H9 (cell line): Measurements from ENCODE around the gene FOXQ1. TPM values are rescaled to one million over a fixed set of nuclear protein-coding genes. Genes with fewer than 3 reads are reported as not detected.

ENCODE experiments used
- DNase-seq: peaks from one replicate; pipeline ENCODE4 v3.0.0-alpha.2; 2017
- H2AFZ ChIP-seq: one replicate; pipeline ENCODE4 v1.6.1; 2013; ENCODE audit warnings: mild to moderate bottlenecking, low read length, control low read depth, moderate library complexity
- H2AK5ac ChIP-seq: 2 replicates; pipeline ENCODE4 v1.6.1; 2013; ENCODE audit warnings: low read length, control low read depth, mixed read lengths; ENCODE audit not compliant: insufficient read length
- H2BK120ac ChIP-seq: one replicate; pipeline ENCODE4 v1.6.1; 2013; ENCODE audit warnings: low read depth, mild to moderate bottlenecking, low read length, control low read depth, inconsistent platforms; ENCODE audit not compliant: poor library complexity, severe bottlenecking
- H2BK12ac ChIP-seq: 2 replicates; pipeline ENCODE4 v1.6.1; 2013; ENCODE audit warnings: low read length, control low read depth, mixed read lengths, low read depth; ENCODE audit not compliant: insufficient read length
- H2BK15ac ChIP-seq: 2 replicates; pipeline ENCODE4 v1.6.1; 2013; ENCODE audit warnings: low read depth, low read length, control low read depth
- H2BK20ac ChIP-seq: one replicate; pipeline ENCODE4 v1.6.1; 2013; ENCODE audit warnings: low read depth, mild to moderate bottlenecking, low read length, control low read depth, inconsistent platforms; ENCODE audit not compliant: poor library complexity, severe bottlenecking
- H2BK5ac ChIP-seq: 2 replicates; pipeline ENCODE4 v1.6.1; 2013; ENCODE audit warnings: low read length, control low read depth, mixed read lengths; ENCODE audit not compliant: insufficient read length
- H3K14ac ChIP-seq: 2 replicates; pipeline ENCODE4 v1.6.1; 2013; ENCODE audit warnings: low read length, control low read depth; ENCODE audit not compliant: insufficient read depth
- H3K18ac ChIP-seq: 2 replicates; pipeline ENCODE4 v1.6.1; 2013; ENCODE audit warnings: low read depth, mild to moderate bottlenecking, mixed read lengths, low read length, control low read depth; ENCODE audit not compliant: insufficient read length
- H3K23ac ChIP-seq: 2 replicates; pipeline ENCODE4 v1.6.1; 2013; ENCODE audit warnings: low read length, control low read depth, mixed read lengths, low read depth; ENCODE audit not compliant: insufficient read length
- H3K23me2 ChIP-seq: 2 replicates; pipeline ENCODE4 v1.6.1; 2013; ENCODE audit warnings: low read depth, mild to moderate bottlenecking, mixed read lengths, low read length, control low read depth; ENCODE audit not compliant: insufficient read length, poor library complexity, severe bottlenecking
- H3K27ac ChIP-seq: 2 replicates; pipeline ENCODE4 v1.5.1; 2013; ENCODE audit warnings: low read length, control low read depth, mixed read lengths, low read depth; ENCODE audit not compliant: insufficient read length
- H3K27me3 ChIP-seq: 2 replicates; pipeline ENCODE4 v1.6.1; 2013; ENCODE audit warnings: low read length, control low read depth, inconsistent platforms; ENCODE audit not compliant: insufficient read depth
- H3K4ac ChIP-seq: 2 replicates; pipeline ENCODE4 v1.6.1; 2013; ENCODE audit warnings: low read depth, mild to moderate bottlenecking, control low read depth, inconsistent platforms, low read length, moderate library complexity
- H3K4me1 ChIP-seq: 2 replicates; pipeline ENCODE4 v1.6.1; 2013; ENCODE audit warnings: low read length, control low read depth, inconsistent platforms; ENCODE audit not compliant: insufficient read depth
- H3K4me2 ChIP-seq: 2 replicates; pipeline ENCODE4 v1.6.1; 2013; ENCODE audit warnings: low read length, control low read depth, mixed read lengths; ENCODE audit not compliant: insufficient read length, insufficient read depth
- H3K56ac ChIP-seq: 2 replicates; pipeline ENCODE4 v1.6.1; 2013; ENCODE audit warnings: low read depth, mild to moderate bottlenecking, mixed read lengths, low read length, control low read depth; ENCODE audit not compliant: insufficient read length
- H3K79me1 ChIP-seq: 2 replicates; pipeline ENCODE4 v1.6.1; 2013; ENCODE audit warnings: low read depth, mild to moderate bottlenecking, moderate library complexity, low read length, control low read depth, inconsistent platforms; ENCODE audit not compliant: insufficient read depth, poor library complexity, severe bottlenecking
- H3K79me2 ChIP-seq: 2 replicates; pipeline ENCODE4 v1.6.1; 2013; ENCODE audit warnings: low read length, control low read depth, inconsistent platforms; ENCODE audit not compliant: insufficient read depth
- H3K9ac ChIP-seq: 2 replicates; pipeline ENCODE4 v1.6.1; 2013; ENCODE audit warnings: low read length, control low read depth, mixed read lengths; ENCODE audit not compliant: insufficient read length; ENCODE audit errors: extremely low read depth
- H3K9me3 ChIP-seq: one replicate; pipeline ENCODE4 v1.6.1; 2013; ENCODE audit warnings: low read depth, low read length, inconsistent platforms; ENCODE audit not compliant: control insufficient read depth
- H3T11ph ChIP-seq: one replicate; pipeline ENCODE4 v1.6.1; 2013; ENCODE audit warnings: mild to moderate bottlenecking, low read length, control low read depth, inconsistent platforms
- H4K20me1 ChIP-seq: one replicate; pipeline ENCODE4 v1.6.1; 2013; ENCODE audit not compliant: control insufficient read depth, insufficient read length, insufficient read depth
- H4K5ac ChIP-seq: 2 replicates; pipeline ENCODE4 v1.6.1; 2013; ENCODE audit warnings: low read depth, mild to moderate bottlenecking, mixed read lengths, low read length, control low read depth; ENCODE audit not compliant: insufficient read length
- H4K8ac ChIP-seq: replicated peaks from 2 replicates; pipeline ENCODE4 v1.6.1; 2013; ENCODE audit warnings: low read length, control low read depth, mixed read lengths, low read depth; ENCODE audit not compliant: insufficient read length
- H4K91ac ChIP-seq: 2 replicates; pipeline ENCODE4 v1.6.1; 2013; ENCODE audit warnings: low read depth, mild to moderate bottlenecking, moderate library complexity, mixed read lengths, low read length, control low read depth; ENCODE audit not compliant: insufficient read length
- H3K27ac Mint-ChIP-seq, 3 experiments: 2 replicates in 2 of 3; 3 replicates in 1 of 3; pipeline ENCODE4 v1.8.0; 2020 to 2021; ENCODE audit warnings: mixed read lengths in 3 of 3, mild to moderate bottlenecking in 1 of 3, moderate library complexity in 1 of 3
- H3K27me3 Mint-ChIP-seq: 2 replicates; pipeline ENCODE4 v1.8.0; 2021; ENCODE audit warnings: low read depth, mild to moderate bottlenecking, moderate library complexity, mixed read lengths
- H3K36me3 Mint-ChIP-seq, 3 experiments: 2 replicates in 2 of 3; 3 replicates in 1 of 3; pipeline ENCODE4 v1.8.0; 2020 to 2021; ENCODE audit warnings: low read depth in 3 of 3, mixed read lengths in 3 of 3; ENCODE audit not compliant: insufficient read depth in 1 of 3
- H3K4me1 Mint-ChIP-seq, 2 experiments: 2 replicates each; pipeline ENCODE4 v1.8.0; 2020; ENCODE audit warnings: mixed read lengths in 2 of 2
- H3K4me3 Mint-ChIP-seq, 2 experiments: 2 replicates in 1 of 2; 3 replicates in 1 of 2; pipeline ENCODE4 v1.8.0; 2020 to 2021; ENCODE audit warnings: mild to moderate bottlenecking in 2 of 2, mixed read lengths in 2 of 2, moderate library complexity in 1 of 2
- H3K9me3 Mint-ChIP-seq, 2 experiments: 2 replicates in 1 of 2; 3 replicates in 1 of 2; pipeline ENCODE4 v1.8.0; 2020; ENCODE audit warnings: mild to moderate bottlenecking in 2 of 2, mixed read lengths in 2 of 2, moderate library complexity in 1 of 2
- CTCF ChIP-seq: fragments of 200-600 bp; sonication (generic); conservative IDR thresholded peaks from 3 replicates; pipeline ENCODE4 v1.8.0; 2021; ENCODE audit warnings: antibody characterized with exemption, mild to moderate bottlenecking
- WGBS: extraction: QIAGEN DNeasy Blood & Tissue Kit; methylation state at CpG from one replicate; pipeline ENCODE4 v1.1.7; 2013; ENCODE audit warnings: missing lambda C conversion rate, low lambda C conversion rate, mixed read lengths; ENCODE audit not compliant: insufficient read length; ENCODE audit errors: extremely low coverage; 5-methylcytosine and 5-hydroxymethylcytosine counted together
- total RNA-seq: library from RNA; stranded (reverse); gene quantifications from 2 replicates; pipeline ENCODE4 v1.2.1, GENCODE V29; 2021

Gene FOXQ1
- total RNA-seq, 1 experiment from 2014 or later, result 0.15 TPM

DNA sequence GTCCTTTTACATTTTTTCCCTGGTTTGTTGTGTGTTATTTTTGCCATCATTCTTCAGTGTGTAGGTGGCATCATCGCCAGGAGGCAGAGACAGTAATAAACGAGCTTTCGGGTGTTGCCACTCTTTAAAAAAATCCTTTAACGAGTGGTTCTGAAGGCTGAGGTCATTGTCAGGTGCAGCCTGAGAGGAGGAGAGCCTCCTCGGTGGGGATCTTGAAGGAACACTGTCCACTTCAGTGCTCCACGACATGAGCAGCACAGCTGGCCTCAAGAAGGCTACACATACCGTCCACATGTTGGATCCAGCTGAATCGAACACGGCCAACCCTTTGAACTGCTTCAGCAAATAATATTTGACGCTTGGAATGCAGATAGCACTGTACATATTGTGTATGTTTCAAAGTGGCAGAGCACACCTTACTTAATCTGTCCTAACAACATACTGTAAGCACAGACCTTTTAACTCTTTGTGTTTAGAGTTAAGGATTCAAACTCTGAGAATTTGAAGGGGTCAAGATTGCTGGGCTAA lies 48.0 kb upstream of the FOXQ1 start:
- H2BK5ac ChIP-seq, result no peak overlapping the region
- H3K14ac ChIP-seq, result no peak overlapping the region
- no peaks in the 10 kb centered on the region for H3K23me2 ChIP-seq
- H3K79me2 ChIP-seq, result no peaks in the 10 kb centered on the region
- no peak for DNase-seq
- no peak overlapping the region for H4K8ac ChIP-seq
- H2BK15ac ChIP-seq, result no peak overlapping the region
- Mint-ChIP-seq H3K4me3 (no peak overlapping the region), H3K36me3 (no peaks in the 10 kb centered on the region; a peak in 1 of 7 replicates), H3K27ac (no peak overlapping the region), H3K9me3 (no peaks in the 10 kb centered on the region), H3K4me1 (peaks cover 12 to 16% of the 10 kb centered on the region in 2 experiments; a peak in 3 of 4 replicates), H3K27me3 (peaks cover 33% of the 10 kb centered on the region)
- H3T11ph ChIP-seq, result no peak overlapping the region
- H3K4me2 ChIP-seq, result no peak overlapping the region
- H3K4me1 ChIP-seq, result peaks cover 4% of the 10 kb centered on the region; the same call in 1 of the 2 replicates
- no peak overlapping the region for H3K18ac ChIP-seq
- no peak overlapping the region for H3K27ac ChIP-seq
- H3K9ac ChIP-seq, result no peak overlapping the region
- no peak overlapping the region for H2AK5ac ChIP-seq
- H2AFZ ChIP-seq, result no peak overlapping the region
- TF ChIP-seq CTCF, result no peak
- H2BK120ac ChIP-seq, result no peak overlapping the region
- no peak overlapping the region for H3K23ac ChIP-seq
- H3K27me3 ChIP-seq, result no peaks in the 10 kb centered on the region
- no peak overlapping the region for H4K5ac ChIP-seq
- H2BK20ac ChIP-seq, result no peak overlapping the region
- H3K56ac ChIP-seq, result no peak overlapping the region
- H2BK12ac ChIP-seq, result no peak overlapping the region
- H4K91ac ChIP-seq, result no peak overlapping the region
- no peaks in the 10 kb centered on the region for H3K9me3 ChIP-seq
- H3K4ac ChIP-seq, result no peak overlapping the region
- no peaks in the 10 kb centered on the region for H4K20me1 ChIP-seq
- WGBS, result no CpG with 5 or more reads among the region's 10 CpGs
- no peaks in the 10 kb centered on the region for H3K79me1 ChIP-seq
